Spleen (tissue), 13 donors: ENCODE measurements around the gene METTL8. TPM values are rescaled to one million over a fixed set of nuclear protein-coding genes. Genes with fewer than 3 reads are reported as not detected.

Experiments used
- DNase-seq: peaks from one replicate; pipeline ENCODE4 v3.0.0-alpha.2; 2020
- H3K27ac ChIP-seq, 8 donors: fragments of 200-600 bp; sonication (generic) in 7 of 8; 1 replicate in 4 of 8; 2 replicates in 4 of 8; pipeline versions ENCODE4 v1.5.0 to v1.8.0; 2016 to 2021; ENCODE audit warnings: inconsistent platforms in 4 of 8, mild to moderate bottlenecking in 4 of 8, moderate library complexity in 1 of 8
- H3K27me3 ChIP-seq, 7 donors: fragments of 200-600 bp; sonication (generic) in 6 of 7; replicated peaks in 1 of 7; 1 replicate in 4 of 7; 2 replicates in 3 of 7; pipeline versions ENCODE4 v1.5.0 to v1.8.0; 2016 to 2021; ENCODE audit warnings: inconsistent platforms in 3 of 7, mild to moderate bottlenecking in 1 of 7
- H3K36me3 ChIP-seq, 6 donors: fragments of 200-600 bp; sonication (generic) in 5 of 6; 1 replicate in 4 of 6; 2 replicates in 2 of 6; pipeline versions ENCODE4 v1.5.0 to v1.8.0; 2016 to 2021; ENCODE audit warnings: inconsistent platforms in 2 of 6
- H3K4me1 ChIP-seq, 6 donors: fragments of 200-600 bp; sonication (generic) in 5 of 6; 1 replicate in 3 of 6; 2 replicates in 3 of 6; pipeline versions ENCODE4 v1.5.0 to v1.8.0; 2016 to 2021; ENCODE audit warnings: inconsistent platforms in 3 of 6
- H3K4me3 ChIP-seq, 8 donors: fragments of 200-600 bp; sonication (generic) in 7 of 8; 1 replicate in 4 of 8; 2 replicates in 4 of 8; pipeline versions ENCODE4 v1.5.0 to v1.8.0; 2016 to 2021; ENCODE audit warnings: inconsistent platforms in 4 of 8, mild to moderate bottlenecking in 4 of 8, moderate library complexity in 2 of 8
- H3K9me3 ChIP-seq, 8 donors: fragments of 200-600 bp; sonication (generic) in 7 of 8; 1 replicate in 4 of 8; 2 replicates in 4 of 8; pipeline versions ENCODE4 v1.5.0 to v1.8.0; 2016 to 2021; ENCODE audit warnings: inconsistent platforms in 4 of 8
- CTCF ChIP-seq, 11 experiments: fragments of 200-600 bp in 7 of 11; fragments of 450-650 bp in 4 of 11; sonication (generic) in 4 of 11; IDR thresholded peaks in 8 of 11; conservative IDR thresholded peaks in 3 of 11; 1 replicate in 7 of 11; 2 replicates in 4 of 11; pipeline versions ENCODE4 v1.4.0 to v1.8.0; 2016 to 2021; ENCODE audit warnings: antibody characterized with exemption in 11 of 11, inconsistent platforms in 4 of 11, mild to moderate bottlenecking in 1 of 11
- POLR2A ChIP-seq, 3 donors: fragments of 450-650 bp; IDR thresholded peaks; one replicate each; pipeline ENCODE4 v1.5.1; 2017; ENCODE audit warnings: antibody characterized with exemption in 3 of 3, mild to moderate bottlenecking in 1 of 3
- POLR2AphosphoS5 ChIP-seq, 3 donors: sonication (generic); formaldehyde crosslinking; IDR thresholded peaks; one replicate each; pipeline ENCODE4 v1.5.1; 2017; ENCODE audit warnings: antibody characterized with exemption in 3 of 3
- WGBS, 5 donors: extraction: QIAGEN DNeasy Blood & Tissue Kit in 3 of 5; methylation state at CpG; one replicate each; pipeline versions ENCODE4 v1.1.5 to v1.1.7; 2013 to 2018; 5-methylcytosine and 5-hydroxymethylcytosine counted together
- intact Hi-C: fragments of 100-400 bp; cut with DNase I; formaldehyde crosslinking; loops from one replicate; pipeline ENCODE4 v1.15.0; 2023; ENCODE audit warnings: low total_unique reads
- long read RNA-seq, 2 donors: transcript quantifications; one replicate each; lab custom pipeline, GENCODE V29; 2026
- polyA plus RNA-seq, 3 donors: library from polyadenylated mRNA; stranded (reverse); fragments of 200-250 nt; gene quantifications; one replicate each; pipeline ENCODE4 v1.2.1, GENCODE V29; 2013
- total RNA-seq, 7 donors: library from RNA; depleted of rRNA in 3 of 7; stranded (reverse); fragments of >200 nt in 3 of 7; fragmentation: NEBNext Ultra II Directional in 4 of 7; extraction: Animal tissue kit (Norgen Biotek cat#: 25700) in 4 of 7; gene quantifications; one replicate each; pipeline versions ENCODE4 v1.1.0 to v1.2.1, GENCODE V29; 2016 to 2021
- donor health status: healthy with polysubstance abuse.
- donor health status: DM: no; HTN: no; CAD: no; lungs with moderate emphysema.
- donor health status: DM: no; HTN: no; CAD: no.
- donor health status: Bipolar disorder and iron deficiency.
- donor health status: healthy.
- donor health status: DM: no; HTN: no; CAD: no.
- donor health status: DM: yes; HTN: yes; CAD: no.

METTL8 gene
- total RNA-seq (10 to 100 TPM; 15.4 to 37.0 (median 23.2) TPM), polyA plus RNA-seq (10 to 100 TPM; 15.5 to 48.7 (median 34.8) TPM)
- long read RNA-seq, donor 1, full-length matches to known transcripts: 3 of 3 reads
- long read RNA-seq, donor 1, partial matches to known transcripts: 0 of 3 reads
- long read RNA-seq, donor 1, other reads (novel, unspliced or antisense): 0 of 3 reads
- long read RNA-seq, donor 2, partial matches to known transcripts: 0 of 4 reads
- long read RNA-seq, donor 2, other reads (novel, unspliced or antisense): 0 of 4 reads

DNA sequence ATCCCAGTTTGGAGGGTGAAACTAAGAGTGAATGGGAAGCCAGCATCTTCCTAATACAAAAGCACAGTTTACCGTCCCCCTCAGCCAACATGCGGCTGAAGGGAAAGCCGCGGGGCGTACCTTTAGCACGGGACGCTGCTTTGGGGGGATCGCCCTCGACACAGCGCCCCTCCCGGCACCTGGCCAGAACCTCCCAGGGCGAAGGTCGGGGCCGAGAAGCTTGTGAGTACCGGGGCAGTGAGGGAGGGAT, at the start of gene METTL8:
Gene METTL8, minus strand, starts transcription at position 228 of the 250 bp plus-strand sequence. CDS start 41,805 bp downstream, outside the sequence.
- H3K36me3 ChIP-seq: peaks cover 0 to 30% (median 12%) of the 10 kb centered on the region in 6 donors
- peaks cover 0 to 14% (median 9%) of the 10 kb centered on the region in 8 donors for H3K9me3 ChIP-seq
- H3K4me1 ChIP-seq: peaks cover 5 to 38% (median 21%) of the 10 kb centered on the region in 6 donors
- intact Hi-C loops: loop anchor here (5.0 kb wide), 1 partner anchor 271 kb away; the partner anchor contains the start of gene TLK1
- H3K4me3 ChIP-seq: peak within 1 kb of the TSS; percentile 51 to 92 (median 82)
- 0 to 1% (median 0%) methylated on average over 5 to 15 of the region's 15 CpGs for WGBS, 5 donors
- H3K27ac ChIP-seq: peak within 1 kb of the TSS; percentile 93 to 99 (median 98)
- TF ChIP-seq POLR2AphosphoS5 (IDR thresholded peaks at IDR 0.05): peak in 1 of 3 donors; percentile 88
- peak in 1 of 3 donors; percentile 56 for TF ChIP-seq POLR2A (IDR thresholded peaks at IDR 0.05)
- peak in 9 of 11 experiments; percentile 29 to 72 (median 66) for TF ChIP-seq CTCF (IDR thresholded peaks at IDR 0.05 in 8 of 11, conservative IDR thresholded peaks at IDR 0.05 in 3 of 11)
- DNase-seq: no peak
- H3K27me3 ChIP-seq: no peaks in the 10 kb centered on the region

- 82 to 96% (median 91%) methylated on average over 3 of the region's 3 CpGs for WGBS, 5 donors
- intact Hi-C loops: no loop called here
- DNase-seq: no peak
- Histone ChIP-seq H3K4me3 (no peak overlapping the region), H3K27ac (no peak overlapping the region), H3K36me3 (peaks cover 0 to 78% (median 8%) of the 10 kb centered on the region in 6 donors), H3K27me3 (no peaks in the 10 kb centered on the region), H3K4me1 (peaks cover 0 to 8% (median 0%) of the 10 kb centered on the region in 6 donors), H3K9me3 (no peaks in the 10 kb centered on the region)
- TF ChIP-seq POLR2AphosphoS5 (IDR thresholded peaks at IDR 0.05) (no peak), POLR2A (IDR thresholded peaks at IDR 0.05) (no peak), CTCF (IDR thresholded peaks at IDR 0.05 in 8 of 11, conservative IDR thresholded peaks at IDR 0.05 in 3 of 11) (no peak)
These were observed 49.1 kb upstream of the METTL8 start for GRCh38 chr2:171482877-171483276.

DNA sequence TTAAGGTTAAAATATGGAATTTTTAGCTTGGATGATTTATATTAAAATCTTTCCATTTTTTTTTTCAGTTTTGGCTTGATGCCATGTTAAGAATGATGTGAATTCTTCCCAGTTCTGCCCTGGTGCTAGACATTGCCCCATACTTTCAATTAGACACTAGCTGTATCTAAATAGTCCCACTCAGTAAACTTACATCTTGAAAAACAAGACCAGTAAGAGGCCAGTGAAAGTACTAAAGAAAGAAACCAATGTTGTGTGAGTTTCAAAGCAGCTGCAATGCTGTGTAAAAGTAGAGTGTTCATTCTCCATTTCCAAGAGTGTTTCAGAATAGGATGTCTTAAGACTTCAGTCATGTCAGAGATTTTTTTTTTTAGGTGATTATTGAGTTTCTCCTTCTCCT, 48.5 kb upstream of the METTL8 start:
- intact Hi-C loops: no loop called here

More for the DNA sequence above, 48.5 kb upstream of the METTL8 start:
- no peak overlapping the region for H3K4me3 ChIP-seq
- no peaks in the 10 kb centered on the region for H3K27me3 ChIP-seq
- no peak for TF ChIP-seq POLR2A (IDR thresholded peaks at IDR 0.05)
- TF ChIP-seq CTCF (IDR thresholded peaks at IDR 0.05 in 8 of 11, conservative IDR thresholded peaks at IDR 0.05 in 3 of 11): no peak
- TF ChIP-seq POLR2AphosphoS5 (IDR thresholded peaks at IDR 0.05): no peak
- H3K9me3 ChIP-seq: no peaks in the 10 kb centered on the region
- H3K36me3 ChIP-seq: peaks cover 0 to 80% (median 11%) of the 10 kb centered on the region in 6 donors
- peaks cover 0 to 8% (median 0%) of the 10 kb centered on the region in 6 donors for H3K4me1 ChIP-seq
- DNase-seq: no peak
- H3K27ac ChIP-seq: no peak overlapping the region
